Hepatocyte (in vitro differentiated cells): ENCODE data around the gene KANK2. TPM values are rescaled to one million over a fixed set of nuclear protein-coding genes. Genes with fewer than 3 reads are reported as not detected.

Source experiments
- DNase-seq: peaks from one replicate; pipeline ENCODE4 v3.0.0-alpha.2; 2016; ENCODE audit warnings: low spot score
- H2AFZ ChIP-seq: fragments of 200-600 bp; sonication (generic); 2 replicates; pipeline ENCODE4 v1.6.0; 2016; ENCODE audit warnings: antibody characterized with exemption, mild to moderate bottlenecking
- H3K27ac ChIP-seq: fragments of 200-600 bp; sonication (generic); 2 replicates; pipeline ENCODE4 v1.5.1; 2016; ENCODE audit warnings: mild to moderate bottlenecking
- H3K27me3 ChIP-seq: fragments of 200-600 bp; sonication (generic); 2 replicates; pipeline ENCODE4 v1.6.1; 2016
- H3K36me3 ChIP-seq: fragments of 200-600 bp; sonication (generic); replicated peaks from 2 replicates; pipeline ENCODE4 v1.5.1; 2016; ENCODE audit warnings: low read depth; ENCODE audit not compliant: insufficient read depth
- H3K4me1 ChIP-seq: fragments of 200-600 bp; sonication (generic); 2 replicates; pipeline ENCODE4 v1.5.1; 2016; ENCODE audit warnings: mild to moderate bottlenecking, moderate library complexity; ENCODE audit not compliant: insufficient read depth
- H3K4me2 ChIP-seq: fragments of 200-600 bp; sonication (generic); 2 replicates; pipeline ENCODE4 v1.6.0; 2016
- H3K4me3 ChIP-seq: fragments of 200-600 bp; sonication (generic); 2 replicates; pipeline ENCODE4 v1.5.1; 2016; ENCODE audit warnings: mild to moderate bottlenecking
- H3K79me2 ChIP-seq: fragments of 200-600 bp; sonication (generic); 2 replicates; pipeline ENCODE4 v1.6.0; 2017; ENCODE audit warnings: mild to moderate bottlenecking
- H3K9me2 ChIP-seq: fragments of 200-600 bp; sonication (generic); replicated peaks from 2 replicates; pipeline ENCODE4 v1.6.0; 2017; ENCODE audit warnings: mild to moderate bottlenecking; ENCODE audit not compliant: insufficient read depth
- H3K9me3 ChIP-seq: fragments of 200-600 bp; sonication (generic); 2 replicates; pipeline ENCODE4 v1.5.1; 2016; ENCODE audit warnings: low read depth, mild to moderate bottlenecking
- H4K20me1 ChIP-seq: fragments of 200-600 bp; sonication (generic); 2 replicates; pipeline ENCODE4 v1.6.0; 2016; ENCODE audit warnings: mild to moderate bottlenecking; ENCODE audit not compliant: insufficient read depth, poor library complexity, severe bottlenecking
- EZH2 ChIP-seq: fragments of 200-600 bp; sonication (generic); IDR thresholded peaks from 2 replicates; pipeline ENCODE4 v1.6.1; 2016; ENCODE audit warnings: antibody characterized with exemption, mild to moderate bottlenecking, borderline replicate concordance
- EZH2phosphoT487 ChIP-seq: fragments of 200-600 bp; sonication (generic); IDR thresholded peaks from one replicate; pipeline ENCODE4 v1.6.1; 2018; ENCODE audit warnings: antibody characterized with exemption, mild to moderate bottlenecking, low read depth, moderate library complexity; ENCODE audit not compliant: unreplicated experiment, severe bottlenecking
- WGBS: methylation state at CpG from one replicate; pipeline ENCODE4 v1.1.6; 2016; ENCODE audit warnings: low lambda C conversion rate; ENCODE audit errors: missing lambda C conversion rate; 5-methylcytosine and 5-hydroxymethylcytosine counted together
- polyA plus RNA-seq: library from polyadenylated mRNA; unstranded; fragments of >200 nt; fragmentation: Nextera tagmentation; extraction: Ambion mirVana; gene quantifications from 2 replicates; pipeline ENCODE4 v1.2.1, GENCODE V29; 2016
- total RNA-seq: library from RNA; depleted of rRNA; stranded (reverse); fragments of >200 nt; gene quantifications from 2 replicates; pipeline ENCODE4 v1.2.3, GENCODE V29; 2014
- TF ChIP-seq, protein P1 (sequence below): fragments of 200-600 bp; sonication (generic); IDR thresholded peaks from 2 replicates; pipeline ENCODE4 v1.5.1; 2016; ENCODE audit warnings: antibody characterized with exemption, mild to moderate bottlenecking; ENCODE audit not compliant: poor library complexity

KANK2 gene
- total and polyA plus RNA-seq, 2 experiments from 2014 or later = 39.6 to 60.3 TPM

GRCh38 chr19:11209839-11210655, 12.7 kb upstream of the KANK2 start:
- Histone ChIP-seq H3K9me3 (no peaks in the 10 kb centered on the region), H2AFZ (no peak overlapping the region), H3K27ac (no peak overlapping the region), H3K27me3 (no peaks in the 10 kb centered on the region), H3K36me3 (no peaks in the 10 kb centered on the region), H4K20me1 (no peaks in the 10 kb centered on the region), H3K4me1 (no peaks in the 10 kb centered on the region), H3K79me2 (no peaks in the 10 kb centered on the region), H3K9me2 (no peaks in the 10 kb centered on the region), H3K4me2 (no peak overlapping the region), H3K4me3 (no peak overlapping the region)
- DNase-seq = no peak
- WGBS = no CpG with 5 or more reads among the region's 2 CpGs
- TF ChIP-seq EZH2phosphoT487 (no peak), EZH2 (no peak)
- TF ChIP-seq, protein P1, sequence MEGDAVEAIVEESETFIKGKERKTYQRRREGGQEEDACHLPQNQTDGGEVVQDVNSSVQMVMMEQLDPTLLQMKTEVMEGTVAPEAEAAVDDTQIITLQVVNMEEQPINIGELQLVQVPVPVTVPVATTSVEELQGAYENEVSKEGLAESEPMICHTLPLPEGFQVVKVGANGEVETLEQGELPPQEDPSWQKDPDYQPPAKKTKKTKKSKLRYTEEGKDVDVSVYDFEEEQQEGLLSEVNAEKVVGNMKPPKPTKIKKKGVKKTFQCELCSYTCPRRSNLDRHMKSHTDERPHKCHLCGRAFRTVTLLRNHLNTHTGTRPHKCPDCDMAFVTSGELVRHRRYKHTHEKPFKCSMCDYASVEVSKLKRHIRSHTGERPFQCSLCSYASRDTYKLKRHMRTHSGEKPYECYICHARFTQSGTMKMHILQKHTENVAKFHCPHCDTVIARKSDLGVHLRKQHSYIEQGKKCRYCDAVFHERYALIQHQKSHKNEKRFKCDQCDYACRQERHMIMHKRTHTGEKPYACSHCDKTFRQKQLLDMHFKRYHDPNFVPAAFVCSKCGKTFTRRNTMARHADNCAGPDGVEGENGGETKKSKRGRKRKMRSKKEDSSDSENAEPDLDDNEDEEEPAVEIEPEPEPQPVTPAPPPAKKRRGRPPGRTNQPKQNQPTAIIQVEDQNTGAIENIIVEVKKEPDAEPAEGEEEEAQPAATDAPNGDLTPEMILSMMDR = no peak

DNA sequence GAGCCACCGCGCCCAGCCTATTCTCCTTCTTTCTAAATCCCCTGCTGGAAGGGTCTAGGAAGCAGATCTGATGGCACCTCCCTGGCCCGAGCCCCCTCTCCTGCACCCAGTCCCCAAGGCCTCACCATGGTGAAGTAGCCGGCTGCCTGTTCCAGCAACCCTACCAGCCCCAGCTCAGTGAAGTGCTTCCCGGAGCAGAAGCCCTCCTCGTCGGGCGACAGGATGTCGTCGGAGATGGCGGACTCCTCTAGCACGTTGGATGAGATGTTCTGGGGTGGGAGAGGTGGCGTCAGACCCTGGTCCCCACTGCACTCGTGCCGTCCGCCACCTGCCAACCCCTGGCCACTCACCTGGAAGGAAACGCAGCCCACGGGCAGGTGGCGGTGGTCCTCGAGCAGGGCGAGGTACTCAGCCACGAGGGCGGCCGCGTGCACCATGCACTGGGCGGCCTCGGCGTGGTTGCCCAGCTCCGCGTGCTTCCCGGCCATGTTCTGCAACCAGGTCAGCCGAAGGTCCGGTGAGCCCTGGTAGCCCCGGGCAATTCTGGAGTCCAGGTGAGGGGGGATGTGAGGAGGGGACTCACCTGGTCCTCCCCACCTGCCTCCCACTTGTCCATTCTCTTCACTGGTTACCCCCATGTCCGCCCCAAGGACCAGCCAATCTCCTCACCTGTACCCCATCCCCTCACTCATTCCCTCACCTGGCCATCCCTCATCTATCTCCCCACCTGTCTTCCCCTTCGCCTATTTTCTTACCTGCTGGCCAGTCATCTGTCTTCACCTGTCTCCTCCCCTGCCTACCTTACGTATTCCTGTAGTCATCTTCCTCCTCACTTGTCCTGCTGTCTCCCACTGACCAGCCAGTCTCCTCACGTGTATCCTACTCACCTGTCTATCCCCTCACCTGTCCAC, 11.5 kb upstream of the KANK2 start:
- Histone ChIP-seq H3K79me2 (no peaks in the 10 kb centered on the region), H3K4me2 (no peak overlapping the region), H3K27me3 (no peaks in the 10 kb centered on the region), H3K9me2 (no peaks in the 10 kb centered on the region), H3K4me1 (no peaks in the 10 kb centered on the region), H3K27ac (no peak overlapping the region), H4K20me1 (no peaks in the 10 kb centered on the region), H3K4me3 (no peak overlapping the region), H3K36me3 (no peaks in the 10 kb centered on the region), H2AFZ (no peak overlapping the region), H3K9me3 (no peaks in the 10 kb centered on the region)
- TF ChIP-seq EZH2phosphoT487 = no peak
- TF ChIP-seq, protein P1 = no peak
- no peak for TF ChIP-seq EZH2
- DNase-seq = no peak
- WGBS = 91% methylated on average over 37 of the region's 38 CpGs

DNA sequence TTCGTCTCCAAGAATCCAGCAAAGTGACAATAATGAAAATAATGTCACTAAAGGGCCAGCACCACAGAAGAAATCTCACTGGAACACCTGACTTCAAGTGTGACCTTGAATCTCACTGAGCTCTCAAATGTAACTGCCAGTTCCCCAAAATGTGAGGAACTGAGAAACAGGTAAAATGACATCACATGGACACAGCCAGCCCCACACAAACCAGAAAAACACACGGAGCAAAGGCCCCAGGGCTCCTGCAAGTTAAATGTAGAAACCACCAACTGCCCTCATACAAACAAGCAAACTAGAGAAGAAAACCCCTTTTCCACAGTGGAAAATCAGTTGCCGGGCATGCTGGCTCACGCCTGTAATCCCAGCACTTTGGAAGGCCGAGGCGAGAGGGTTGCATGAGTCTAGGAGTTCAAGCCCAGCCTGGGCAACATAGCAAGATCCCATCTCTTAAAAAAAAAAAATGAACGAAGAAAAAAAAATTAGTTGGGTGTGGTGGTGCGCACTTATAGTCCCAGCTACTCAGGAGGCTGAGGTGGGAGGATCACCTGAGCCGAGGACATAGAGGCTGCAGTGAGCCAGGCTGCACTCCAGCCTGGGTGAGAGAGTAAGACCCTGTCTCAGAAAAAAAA, 8.7 kb upstream of the KANK2 start:
- Histone ChIP-seq H3K9me3 (no peaks in the 10 kb centered on the region), H3K4me2 (no peak overlapping the region), H3K4me3 (no peak overlapping the region), H3K9me2 (no peaks in the 10 kb centered on the region), H2AFZ (no peak overlapping the region), H3K79me2 (no peaks in the 10 kb centered on the region), H3K27me3 (no peaks in the 10 kb centered on the region), H3K27ac (no peak overlapping the region), H4K20me1 (no peaks in the 10 kb centered on the region), H3K4me1 (peaks cover 11% of the 10 kb centered on the region), H3K36me3 (no peaks in the 10 kb centered on the region)
- whole genome bisulfite sequencing = 92% methylated on average over 9 of the region's 9 CpGs
- no peak for DNase-seq
- TF ChIP-seq EZH2phosphoT487 (no peak), EZH2 (no peak)
- TF ChIP-seq, protein P1 = no peak
